LHCN-M2 (cell line): Measurements from ENCODE around the gene LMLN. TPM values are rescaled to one million over a fixed set of nuclear protein-coding genes. Genes with fewer than 3 reads are reported as not detected.
"Not testable (repeated sequence)": the region's sequence is repeated elsewhere in the genome, so short reads cannot be mapped to it uniquely, and the experiment has no call there.

Experiments used
- DNase-seq: peaks from one replicate; pipeline ENCODE4 v3.0.0-alpha.2; 2012; ENCODE audit warnings: low read depth
- total RNA-seq: library from RNA; depleted of rRNA; stranded (reverse); fragments of >200 nt; gene quantifications from 2 replicates; pipeline ENCODE4 v1.2.3, GENCODE V29; 2014

Gene LMLN
- total RNA-seq, 1 experiment from 2014 or later: 12.2 TPM

- DNase-seq: no peak
These were observed 4.0 kb upstream of the LMLN start for GRCh38 chr3:197955892-197956477.

GRCh38 chr3:197956626-197956988, 3.4 kb upstream of the LMLN start:
- DNase-seq: no peak

DNA sequence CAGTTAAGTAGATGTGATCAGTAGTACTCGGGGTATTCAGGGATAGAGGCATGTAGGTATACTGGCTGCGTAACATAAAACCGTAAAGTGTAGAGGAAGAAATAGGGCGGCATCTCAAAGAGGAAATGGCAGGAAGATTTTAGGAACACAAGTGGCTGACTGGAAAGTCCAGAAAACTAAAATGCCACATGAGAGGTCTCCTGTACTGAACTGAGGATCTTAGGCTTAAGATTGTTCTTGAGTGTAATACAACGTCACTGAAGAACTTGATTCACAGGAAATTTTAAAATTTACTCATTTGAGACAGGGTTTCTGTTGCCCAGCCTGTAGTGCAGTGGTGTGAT, 2.3 kb upstream of the LMLN start:
- DNase-seq: no peak

DNA sequence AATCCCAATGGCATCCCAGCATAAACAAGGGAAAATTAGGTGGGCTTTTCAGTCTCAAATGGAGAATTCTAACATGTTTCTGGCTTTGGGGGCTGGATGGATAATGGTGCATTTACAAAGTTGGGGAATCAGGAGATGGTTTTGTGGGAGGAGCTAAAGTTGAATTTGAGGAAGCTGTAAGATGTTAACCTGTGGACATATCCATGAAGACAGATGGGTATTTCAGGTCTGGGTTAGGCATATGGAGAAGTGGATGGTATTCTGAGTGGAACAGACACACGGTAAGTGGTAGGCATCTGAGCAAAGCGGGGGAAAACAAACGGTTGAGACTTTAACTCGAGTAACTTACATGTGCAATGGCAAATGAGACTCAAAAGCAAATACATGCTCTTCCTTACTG, 1.7 kb upstream of the LMLN start:
- no peak for DNase-seq

GRCh38 chr3:197958848-197959247, 1.2 kb upstream of the LMLN start:
- not testable (repeated sequence) for DNase-seq

- no peak for DNase-seq
These were observed 522 bp upstream of the LMLN start for GRCh38 chr3:197959500-197959890.

DNA sequence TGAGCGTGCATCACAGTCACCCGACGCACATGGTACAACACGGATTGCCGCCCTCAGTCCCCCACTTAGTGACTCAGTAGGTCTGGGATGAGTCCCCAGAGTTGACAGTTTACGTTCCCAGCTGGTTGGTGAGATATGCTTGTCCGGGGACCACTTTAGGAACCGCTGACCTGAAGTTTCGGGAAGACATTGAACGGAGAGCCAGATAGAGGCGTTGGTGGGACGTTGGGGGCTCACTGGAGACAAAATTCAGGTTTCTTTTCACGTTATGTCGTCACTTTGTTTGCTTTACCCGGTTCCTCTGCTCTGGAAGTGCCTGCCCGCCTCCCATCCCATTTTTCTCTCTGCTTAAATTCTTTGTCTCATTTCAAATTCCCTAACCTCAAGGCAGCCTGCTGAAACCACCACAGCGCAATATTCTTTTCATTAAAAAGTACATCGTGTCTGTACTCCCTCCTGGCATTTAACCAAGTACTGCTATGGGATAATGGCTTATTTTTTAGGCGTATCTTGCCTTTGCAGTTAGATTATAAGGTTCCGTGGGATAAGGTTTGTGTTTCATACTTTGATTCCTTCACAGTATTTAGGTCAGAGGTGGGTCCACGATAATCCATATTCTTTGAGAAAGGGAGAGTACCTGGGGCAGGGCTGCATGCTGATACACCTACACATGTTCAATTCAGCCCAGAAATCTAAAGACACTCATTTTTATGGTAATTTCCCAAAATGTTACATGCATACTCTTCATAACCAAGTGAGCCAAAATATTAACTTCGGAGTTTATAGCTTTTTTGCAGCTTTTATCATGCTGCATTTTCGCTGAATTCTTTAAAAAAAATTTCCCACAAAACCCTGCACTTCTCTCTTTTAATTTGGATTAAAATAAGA, 921 bp downstream of the LMLN start:
- DNase-seq: peak; percentile 58

DNA sequence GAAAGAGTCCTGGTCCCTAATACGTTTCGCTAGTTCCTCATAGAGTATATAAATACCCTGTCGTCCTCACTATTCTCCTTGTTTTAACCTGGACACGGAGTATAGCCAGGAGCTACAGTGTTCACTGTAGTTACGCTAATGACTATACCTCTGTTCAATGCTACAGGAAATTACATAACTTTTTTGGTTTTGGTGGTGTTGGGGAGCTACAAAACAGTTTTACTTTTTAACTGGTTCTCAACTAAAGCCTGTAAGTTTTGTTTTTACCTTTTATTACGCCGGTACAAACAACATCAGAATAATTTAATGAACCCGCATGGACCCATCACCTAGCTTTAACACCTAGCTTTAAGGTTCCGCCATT, 1.5 kb downstream of the LMLN start:
- DNase-seq: no peak

DNA sequence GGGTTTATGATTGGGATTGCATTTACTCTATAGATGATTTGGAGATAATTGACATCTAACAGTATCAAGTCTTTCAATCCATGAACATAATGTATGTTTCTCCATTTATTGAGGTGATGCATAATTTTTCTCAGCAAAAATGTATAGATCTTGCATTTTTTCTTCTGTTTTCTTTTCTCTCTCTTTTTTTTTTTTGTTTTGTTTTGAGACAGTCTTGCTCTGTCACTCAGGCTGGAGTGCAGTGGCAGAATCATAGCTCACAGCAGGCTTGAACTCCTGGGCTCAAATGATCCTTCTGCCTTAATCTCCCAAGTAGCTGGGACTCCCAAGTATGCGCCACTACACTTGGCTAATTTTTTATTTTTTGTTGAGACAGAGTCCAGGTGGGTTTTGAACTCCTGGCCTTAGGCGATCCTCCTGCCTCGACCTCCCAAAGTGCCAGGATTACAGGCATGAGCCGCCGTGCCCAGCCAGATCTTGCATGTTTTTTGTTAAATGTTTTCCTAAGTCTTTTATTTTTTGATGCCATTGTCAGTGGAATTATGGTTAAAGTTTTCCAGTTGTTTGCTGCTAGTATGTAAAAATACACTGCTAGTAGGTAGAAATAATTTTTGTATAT, 3.1 kb downstream of the LMLN start:
- DNase-seq: no peak

- DNase-seq: not testable (repeated sequence)
These were observed 7.4 kb downstream of the LMLN start for GRCh38 chr3:197967337-197967989.

DNA sequence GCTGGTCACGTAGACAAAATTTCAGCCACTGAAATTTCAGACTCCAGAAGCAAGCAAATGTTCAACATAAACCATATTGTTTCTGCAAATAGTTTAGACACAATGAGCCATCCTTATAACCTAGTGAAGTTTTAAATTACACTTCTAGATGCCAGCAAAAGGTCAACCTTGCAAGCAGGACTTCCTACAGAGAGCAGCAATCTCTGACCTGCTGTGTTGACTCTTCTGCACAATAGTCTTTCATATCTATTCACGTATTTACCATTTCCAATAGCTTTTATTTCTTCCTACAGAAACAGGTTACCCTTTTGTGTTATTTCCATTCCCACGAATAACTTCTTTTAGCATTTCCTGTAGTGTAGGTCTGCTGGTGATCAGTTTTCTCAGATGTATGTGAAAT, 10.6 kb downstream of the LMLN start:
- DNase-seq: no peak

DNA sequence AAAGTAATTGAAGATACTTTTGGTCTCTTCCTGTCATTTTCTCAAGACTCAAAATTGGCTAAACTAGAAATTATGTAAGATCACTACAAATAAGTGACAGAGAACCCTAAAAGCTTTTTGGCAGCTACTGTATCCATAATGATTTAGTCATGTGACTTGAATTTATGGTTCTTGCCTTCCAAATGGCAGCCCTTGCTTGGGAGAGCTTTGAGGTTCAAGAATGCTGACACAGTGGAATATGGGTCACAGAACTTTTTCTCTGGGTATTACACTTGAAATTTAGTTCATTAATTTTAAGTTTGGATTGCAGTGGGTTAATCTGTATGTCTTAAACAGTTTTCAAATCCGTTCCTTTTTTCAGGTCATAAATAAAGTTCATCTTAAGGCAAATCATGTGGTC, 14.0 kb downstream of the LMLN start:
- no peak for DNase-seq

GRCh38 chr3:197975311-197975710, 15.3 kb downstream of the LMLN start:
- DNase-seq: no peak

GRCh38 chr3:197983076-197983475, 23.1 kb downstream of the LMLN start:
- no peak for DNase-seq

- no peak for DNase-seq
These were observed 29.6 kb downstream of the LMLN start for GRCh38 chr3:197989651-197990050.

DNA sequence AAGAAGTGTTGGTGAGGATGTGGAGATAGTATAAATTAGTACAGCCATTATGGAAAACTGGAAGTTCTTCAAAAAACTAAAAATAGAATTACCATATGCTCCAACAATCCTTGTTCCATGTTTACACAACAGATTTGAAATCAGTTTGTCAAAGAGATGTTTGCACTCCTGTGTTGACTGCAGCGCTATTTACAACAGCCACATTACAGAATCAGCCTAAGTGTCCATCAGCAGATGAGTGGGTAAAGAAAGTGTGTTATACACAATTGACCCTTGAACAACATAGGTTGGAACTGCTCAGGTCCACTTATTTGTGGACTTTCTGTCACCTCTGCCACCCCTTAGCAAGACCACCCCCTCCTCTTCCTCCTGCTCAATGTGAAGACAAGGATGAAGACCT, 34.7 kb downstream of the LMLN start:
- DNase-seq: no peak

DNA sequence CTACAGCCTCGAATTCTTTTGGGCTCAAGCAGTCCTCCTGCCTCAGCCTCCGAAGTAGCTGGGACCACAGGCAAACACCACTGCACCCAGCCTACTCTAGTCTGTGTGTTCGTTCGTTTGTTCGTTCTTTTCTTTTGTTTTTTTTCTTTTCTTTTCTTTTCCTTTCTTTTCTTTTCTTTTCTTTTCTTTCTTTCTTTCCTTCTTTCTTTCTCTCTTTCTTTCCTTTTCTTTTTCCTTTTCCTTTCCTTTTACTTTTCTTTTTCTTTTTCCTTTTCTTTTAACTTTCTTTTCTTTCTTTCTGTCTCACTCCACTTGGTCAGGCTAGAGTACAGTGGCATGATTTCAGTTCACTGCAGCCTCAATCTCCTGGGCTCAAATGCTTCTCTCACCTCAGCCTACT, 36.8 kb downstream of the LMLN start:
- no peak for DNase-seq

DNA sequence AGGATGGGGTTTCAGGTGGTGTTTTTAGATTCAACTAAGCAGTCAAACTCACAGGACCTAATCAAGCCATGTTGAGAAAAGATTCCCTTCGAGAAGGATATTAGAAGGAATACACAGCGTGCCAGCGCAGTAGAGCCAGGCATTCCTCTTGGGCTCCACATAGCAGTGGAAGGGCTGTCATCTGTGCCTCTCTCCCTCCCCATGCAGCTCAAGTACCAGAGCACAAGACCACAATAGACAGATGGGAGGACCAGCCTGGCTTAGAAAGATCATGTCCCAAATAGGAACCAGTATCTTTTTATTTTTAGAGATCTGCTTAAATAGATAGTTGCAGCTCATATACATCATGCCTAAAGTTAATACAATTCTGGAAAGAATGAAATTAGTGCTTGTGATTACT, 37.9 kb downstream of the LMLN start:
- DNase-seq: no peak

DNA sequence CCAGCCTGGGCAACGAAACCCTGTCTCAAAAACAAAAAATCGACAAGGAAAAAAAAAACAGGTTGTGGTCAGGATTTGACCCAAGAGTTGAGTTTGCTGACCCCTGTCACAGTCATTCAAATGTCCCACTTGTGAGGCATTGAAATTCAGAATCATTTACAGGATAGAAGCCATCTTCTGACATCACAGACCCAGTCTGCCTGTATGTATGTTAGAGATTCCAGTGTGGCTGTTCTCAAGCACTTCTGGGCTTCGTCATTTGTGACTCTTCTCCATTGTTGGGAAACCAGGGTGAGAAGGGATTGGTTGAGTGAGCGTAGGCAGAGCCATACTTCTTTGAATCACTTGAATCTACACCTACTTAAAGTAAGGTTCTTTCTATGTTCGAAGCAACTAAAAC, 57.1 kb downstream of the LMLN start:
- no peak for DNase-seq

DNA sequence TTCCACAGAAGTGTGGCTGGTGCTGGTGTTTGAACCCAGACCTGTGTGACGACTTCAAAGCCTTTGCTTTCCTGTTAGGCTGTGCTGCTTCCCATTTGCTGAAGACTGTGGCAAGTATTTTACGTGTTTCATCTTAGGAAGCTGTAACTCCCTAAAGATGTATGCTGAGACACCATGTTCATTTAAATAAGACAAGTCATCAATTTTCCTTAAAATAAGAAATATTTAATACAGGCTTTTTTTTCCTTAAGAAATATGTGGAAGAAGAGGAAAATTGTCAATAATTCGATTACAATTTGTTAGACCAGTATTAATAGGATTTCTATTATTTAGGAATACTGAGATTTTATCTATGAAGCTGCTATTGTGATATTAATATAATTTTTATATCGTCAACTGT, 58.4 kb downstream of the LMLN start:
- no peak for DNase-seq

DNA sequence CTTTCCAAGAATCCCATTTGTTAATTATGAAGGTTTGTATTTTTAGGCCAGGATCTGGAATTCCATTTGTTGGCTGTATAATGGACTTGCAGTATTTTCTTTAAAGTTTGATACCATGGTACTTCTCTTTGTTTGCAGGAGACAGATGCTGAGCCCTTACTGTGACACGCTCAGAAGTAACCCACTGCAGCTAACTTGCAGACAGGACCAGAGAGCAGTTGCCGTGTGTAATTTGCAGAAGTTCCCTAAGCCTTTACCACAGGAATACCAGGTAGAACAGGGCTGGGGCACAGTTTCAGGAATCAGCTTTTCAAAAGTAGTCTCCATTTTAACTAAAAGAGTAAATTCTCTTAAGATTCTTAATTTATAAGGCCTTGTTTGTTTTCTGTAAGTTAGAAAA, 59.1 kb downstream of the LMLN start:
- no peak for DNase-seq

DNA sequence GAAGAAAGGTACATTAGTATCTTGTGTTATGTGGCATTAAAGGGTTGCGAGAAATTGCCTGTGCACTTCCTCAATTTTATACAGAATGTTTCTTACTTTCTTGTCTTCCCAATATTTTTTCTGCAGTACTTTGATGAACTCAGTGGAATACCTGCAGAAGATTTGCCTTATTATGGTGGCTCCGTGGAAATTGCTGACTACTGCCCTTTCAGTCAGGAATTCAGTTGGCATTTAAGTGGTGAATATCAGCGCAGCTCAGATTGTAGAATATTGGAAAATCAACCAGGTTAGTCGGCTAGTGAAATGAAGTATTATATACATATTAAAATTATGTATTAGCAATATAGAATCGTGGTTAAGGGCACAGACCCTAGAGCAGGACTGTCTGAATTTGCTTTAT, 61.3 kb downstream of the LMLN start:
- DNase-seq: no peak

DNA sequence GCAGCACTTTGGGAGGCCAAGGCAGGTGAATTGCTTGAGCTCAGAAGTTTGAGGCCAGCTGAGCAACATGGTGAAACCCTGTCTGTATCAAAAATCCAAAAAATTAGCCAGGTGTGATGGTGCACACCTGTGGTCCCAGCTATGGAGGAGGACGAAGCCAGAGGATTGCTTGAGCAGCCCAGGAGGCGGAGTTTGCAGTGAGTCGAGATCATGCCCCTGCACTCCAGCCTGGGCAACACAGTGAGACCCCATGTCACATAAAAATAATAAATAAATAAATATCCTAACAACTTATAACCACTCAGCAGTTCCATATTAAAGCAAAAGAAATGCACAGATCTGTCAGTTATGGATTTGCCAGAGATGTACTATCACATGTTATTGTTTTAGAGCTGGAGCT, 62.6 kb downstream of the LMLN start:
- no peak for DNase-seq
